ENCODE measurements around the gene CREG2. TPM values are rescaled to one million over a fixed set of nuclear protein-coding genes. Genes with fewer than 3 reads are reported as not detected.

CREG2 gene
- polyA plus RNA-seq, 1 donor from 2014 or later = 1.2 TPM

DNA sequence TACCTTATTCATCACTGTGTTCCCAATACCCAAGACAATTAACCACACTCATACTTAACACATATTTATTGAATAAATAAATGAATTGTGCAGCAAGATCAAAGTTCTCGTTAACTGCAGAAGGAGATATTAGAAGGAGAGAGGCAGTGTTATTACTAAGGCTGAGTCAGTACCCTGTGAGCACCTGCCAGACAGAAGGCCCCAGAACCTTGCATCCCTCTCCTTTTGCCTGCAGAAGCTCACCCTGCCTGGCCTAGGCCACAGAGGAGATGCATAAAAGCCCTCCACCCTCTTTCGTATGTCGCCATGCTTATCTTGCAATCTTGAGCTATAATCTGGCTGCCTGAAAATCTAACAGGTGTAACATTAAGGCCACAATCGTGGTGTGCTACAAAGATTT, 58.3 kb downstream of the CREG2 start:
- H3K9me3 ChIP-seq (ENCODE audit: low read length) = no peaks in the 10 kb centered on the region
- no peaks in the 10 kb centered on the region for H3K27me3 ChIP-seq (ENCODE audit: insufficient read depth, low read depth, low read length)
- H4K20me1 ChIP-seq (ENCODE audit: insufficient read depth) = no peaks in the 10 kb centered on the region
- no peaks in the 10 kb centered on the region for H3K79me2 ChIP-seq (replicated peaks; ENCODE audit: insufficient read depth, low read length)
- H3K4me3 ChIP-seq (ENCODE audit: low read length) = no peak overlapping the region
- no peaks in the 10 kb centered on the region for H3K9me2 ChIP-seq (ENCODE audit: insufficient read depth, low read length)
- no peak overlapping the region for H3K4me2 ChIP-seq (ENCODE audit: low read length)
- no peaks in the 10 kb centered on the region for H3K36me3 ChIP-seq (ENCODE audit: insufficient read depth, low read length)
- no peak for TF ChIP-seq EZH2 (IDR thresholded peaks at IDR 0.05; ENCODE audit: borderline replicate concordance, insufficient read depth, low read length, poor library complexity, severe bottlenecking)
- TF ChIP-seq POLR2AphosphoS5 (IDR thresholded peaks at IDR 0.05) = no peak
- TF ChIP-seq, protein P1, sequence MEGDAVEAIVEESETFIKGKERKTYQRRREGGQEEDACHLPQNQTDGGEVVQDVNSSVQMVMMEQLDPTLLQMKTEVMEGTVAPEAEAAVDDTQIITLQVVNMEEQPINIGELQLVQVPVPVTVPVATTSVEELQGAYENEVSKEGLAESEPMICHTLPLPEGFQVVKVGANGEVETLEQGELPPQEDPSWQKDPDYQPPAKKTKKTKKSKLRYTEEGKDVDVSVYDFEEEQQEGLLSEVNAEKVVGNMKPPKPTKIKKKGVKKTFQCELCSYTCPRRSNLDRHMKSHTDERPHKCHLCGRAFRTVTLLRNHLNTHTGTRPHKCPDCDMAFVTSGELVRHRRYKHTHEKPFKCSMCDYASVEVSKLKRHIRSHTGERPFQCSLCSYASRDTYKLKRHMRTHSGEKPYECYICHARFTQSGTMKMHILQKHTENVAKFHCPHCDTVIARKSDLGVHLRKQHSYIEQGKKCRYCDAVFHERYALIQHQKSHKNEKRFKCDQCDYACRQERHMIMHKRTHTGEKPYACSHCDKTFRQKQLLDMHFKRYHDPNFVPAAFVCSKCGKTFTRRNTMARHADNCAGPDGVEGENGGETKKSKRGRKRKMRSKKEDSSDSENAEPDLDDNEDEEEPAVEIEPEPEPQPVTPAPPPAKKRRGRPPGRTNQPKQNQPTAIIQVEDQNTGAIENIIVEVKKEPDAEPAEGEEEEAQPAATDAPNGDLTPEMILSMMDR (IDR thresholded peaks at IDR 0.05; ENCODE audit: poor library complexity, severe bottlenecking) = no peak
- TF ChIP-seq MXI1 (conservative IDR thresholded peaks at IDR 0.05; ENCODE audit: poor library complexity, severe bottlenecking) = no peak
- no peak overlapping the region for H3K27ac ChIP-seq (ENCODE audit: low read length)
- no peaks in the 10 kb centered on the region for H3F3A ChIP-seq (ENCODE audit: insufficient read depth, low read length, poor library complexity, severe bottlenecking)
- H2AFZ ChIP-seq (ENCODE audit: low read depth, low read length) = no peak overlapping the region
- no peak overlapping the region for H3K9ac ChIP-seq (ENCODE audit: low read length)

DNA sequence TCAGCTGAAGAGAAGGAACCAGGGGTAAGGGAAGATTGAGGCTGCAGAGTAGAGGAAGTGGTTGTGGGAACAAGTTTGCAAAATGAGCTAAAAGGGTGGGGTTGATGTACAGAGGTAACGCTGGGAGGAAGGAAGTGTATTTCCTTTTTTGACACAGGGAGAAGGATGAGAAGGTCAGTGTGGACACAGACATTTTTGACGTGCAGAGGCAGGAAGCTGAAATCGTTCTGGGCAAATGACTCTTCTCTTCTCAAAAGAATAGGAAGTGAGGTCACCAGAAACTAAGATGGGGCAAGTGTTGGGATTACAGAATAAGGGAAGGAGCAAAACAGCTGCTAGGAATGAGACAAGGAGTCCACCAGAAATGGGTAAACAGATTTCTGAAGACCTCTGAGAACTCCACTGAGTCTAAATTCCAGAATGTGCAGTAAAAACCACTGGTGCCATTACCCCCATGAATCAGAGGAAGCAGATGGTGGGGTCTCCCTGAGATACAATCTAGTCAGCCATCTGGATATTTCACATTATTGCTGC, 58.8 kb downstream of the CREG2 start:
- Histone ChIP-seq H3F3A (ENCODE audit: insufficient read depth, low read length, poor library complexity, severe bottlenecking) (no peaks in the 10 kb centered on the region), H2AFZ (ENCODE audit: low read depth, low read length) (no peak overlapping the region), H3K27me3 (ENCODE audit: insufficient read depth, low read depth, low read length) (no peaks in the 10 kb centered on the region), H3K9ac (ENCODE audit: low read length) (no peak overlapping the region), H4K20me1 (ENCODE audit: insufficient read depth) (no peaks in the 10 kb centered on the region), H3K9me3 (ENCODE audit: low read length) (no peaks in the 10 kb centered on the region), H3K9me2 (ENCODE audit: insufficient read depth, low read length) (no peaks in the 10 kb centered on the region), H3K4me3 (ENCODE audit: low read length) (no peak overlapping the region), H3K4me2 (ENCODE audit: low read length) (no peak overlapping the region), H3K36me3 (ENCODE audit: insufficient read depth, low read length) (no peaks in the 10 kb centered on the region), H3K27ac (ENCODE audit: low read length) (no peak overlapping the region), H3K79me2 (replicated peaks; ENCODE audit: insufficient read depth, low read length) (no peaks in the 10 kb centered on the region)
- TF ChIP-seq SMC3 (conservative IDR thresholded peaks at IDR 0.05; ENCODE audit: poor library complexity) (no peak), POLR2AphosphoS5 (IDR thresholded peaks at IDR 0.05) (no peak), MXI1 (conservative IDR thresholded peaks at IDR 0.05; ENCODE audit: poor library complexity, severe bottlenecking) (no peak), EP300 (conservative IDR thresholded peaks at IDR 0.05; ENCODE audit: poor library complexity, severe bottlenecking) (no peak), RAD21 (conservative IDR thresholded peaks at IDR 0.05) (no peak), EZH2 (IDR thresholded peaks at IDR 0.05; ENCODE audit: borderline replicate concordance, insufficient read depth, low read length, poor library complexity, severe bottlenecking) (no peak), TAF1 (IDR thresholded peaks at IDR 0.05; ENCODE audit: low read depth) (no peak)
- TF ChIP-seq, protein P2, sequence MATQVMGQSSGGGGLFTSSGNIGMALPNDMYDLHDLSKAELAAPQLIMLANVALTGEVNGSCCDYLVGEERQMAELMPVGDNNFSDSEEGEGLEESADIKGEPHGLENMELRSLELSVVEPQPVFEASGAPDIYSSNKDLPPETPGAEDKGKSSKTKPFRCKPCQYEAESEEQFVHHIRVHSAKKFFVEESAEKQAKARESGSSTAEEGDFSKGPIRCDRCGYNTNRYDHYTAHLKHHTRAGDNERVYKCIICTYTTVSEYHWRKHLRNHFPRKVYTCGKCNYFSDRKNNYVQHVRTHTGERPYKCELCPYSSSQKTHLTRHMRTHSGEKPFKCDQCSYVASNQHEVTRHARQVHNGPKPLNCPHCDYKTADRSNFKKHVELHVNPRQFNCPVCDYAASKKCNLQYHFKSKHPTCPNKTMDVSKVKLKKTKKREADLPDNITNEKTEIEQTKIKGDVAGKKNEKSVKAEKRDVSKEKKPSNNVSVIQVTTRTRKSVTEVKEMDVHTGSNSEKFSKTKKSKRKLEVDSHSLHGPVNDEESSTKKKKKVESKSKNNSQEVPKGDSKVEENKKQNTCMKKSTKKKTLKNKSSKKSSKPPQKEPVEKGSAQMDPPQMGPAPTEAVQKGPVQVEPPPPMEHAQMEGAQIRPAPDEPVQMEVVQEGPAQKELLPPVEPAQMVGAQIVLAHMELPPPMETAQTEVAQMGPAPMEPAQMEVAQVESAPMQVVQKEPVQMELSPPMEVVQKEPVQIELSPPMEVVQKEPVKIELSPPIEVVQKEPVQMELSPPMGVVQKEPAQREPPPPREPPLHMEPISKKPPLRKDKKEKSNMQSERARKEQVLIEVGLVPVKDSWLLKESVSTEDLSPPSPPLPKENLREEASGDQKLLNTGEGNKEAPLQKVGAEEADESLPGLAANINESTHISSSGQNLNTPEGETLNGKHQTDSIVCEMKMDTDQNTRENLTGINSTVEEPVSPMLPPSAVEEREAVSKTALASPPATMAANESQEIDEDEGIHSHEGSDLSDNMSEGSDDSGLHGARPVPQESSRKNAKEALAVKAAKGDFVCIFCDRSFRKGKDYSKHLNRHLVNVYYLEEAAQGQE (IDR thresholded peaks at IDR 0.05; ENCODE audit: borderline replicate concordance) = no peak
- TF ChIP-seq, protein P1 (IDR thresholded peaks at IDR 0.05; ENCODE audit: poor library complexity, severe bottlenecking) = no peak

All from neural cell (in vitro differentiated cells).